Peyer's patch (tissue), 4 donors: ENCODE measurements around the gene NT5DC3.

Experiments used
- POLR2A ChIP-seq, 2 donors: fragments of 450-650 bp; IDR thresholded peaks; one replicate each; pipeline ENCODE4 v1.5.1; 2017; ENCODE audit warnings: antibody characterized with exemption in 2 of 2, mild to moderate bottlenecking in 2 of 2, moderate library complexity in 2 of 2
- TF ChIP-seq, protein P1 (sequence below), 6 experiments: fragments of 450-650 bp in 4 of 6; fragments of 200-600 bp in 2 of 6; sonication (generic) in 1 of 6; IDR thresholded peaks; one replicate each; pipeline ENCODE4 v1.5.1; 2017 to 2019; ENCODE audit warnings: antibody characterized with exemption in 6 of 6, mild to moderate bottlenecking in 3 of 6, moderate library complexity in 1 of 6

DNA sequence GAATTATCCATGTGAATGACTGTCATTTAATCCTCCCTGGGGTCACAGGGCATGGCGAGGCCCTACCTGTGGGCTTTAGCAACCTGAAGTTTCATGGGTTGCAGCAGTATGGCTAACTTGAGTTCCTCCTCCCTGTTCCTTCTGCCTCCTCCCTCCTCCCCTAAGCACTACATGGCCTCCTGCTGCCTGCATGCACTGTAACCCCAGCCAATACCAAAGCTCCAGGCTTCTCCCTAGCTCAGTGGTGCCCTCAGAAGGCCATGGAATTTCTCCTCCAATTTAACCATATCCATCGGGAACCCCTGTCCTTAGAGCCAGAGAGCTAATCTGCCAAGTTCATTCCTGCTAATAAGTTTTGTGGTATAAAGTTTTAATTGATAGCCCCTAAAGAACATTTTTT is 95.1 kb downstream of the NT5DC3 start:
- TF ChIP-seq, protein P1, sequence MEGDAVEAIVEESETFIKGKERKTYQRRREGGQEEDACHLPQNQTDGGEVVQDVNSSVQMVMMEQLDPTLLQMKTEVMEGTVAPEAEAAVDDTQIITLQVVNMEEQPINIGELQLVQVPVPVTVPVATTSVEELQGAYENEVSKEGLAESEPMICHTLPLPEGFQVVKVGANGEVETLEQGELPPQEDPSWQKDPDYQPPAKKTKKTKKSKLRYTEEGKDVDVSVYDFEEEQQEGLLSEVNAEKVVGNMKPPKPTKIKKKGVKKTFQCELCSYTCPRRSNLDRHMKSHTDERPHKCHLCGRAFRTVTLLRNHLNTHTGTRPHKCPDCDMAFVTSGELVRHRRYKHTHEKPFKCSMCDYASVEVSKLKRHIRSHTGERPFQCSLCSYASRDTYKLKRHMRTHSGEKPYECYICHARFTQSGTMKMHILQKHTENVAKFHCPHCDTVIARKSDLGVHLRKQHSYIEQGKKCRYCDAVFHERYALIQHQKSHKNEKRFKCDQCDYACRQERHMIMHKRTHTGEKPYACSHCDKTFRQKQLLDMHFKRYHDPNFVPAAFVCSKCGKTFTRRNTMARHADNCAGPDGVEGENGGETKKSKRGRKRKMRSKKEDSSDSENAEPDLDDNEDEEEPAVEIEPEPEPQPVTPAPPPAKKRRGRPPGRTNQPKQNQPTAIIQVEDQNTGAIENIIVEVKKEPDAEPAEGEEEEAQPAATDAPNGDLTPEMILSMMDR (IDR thresholded peaks at IDR 0.05), result peak in 2 of 6 experiments; percentile 9 to 18
- TF ChIP-seq POLR2A (IDR thresholded peaks at IDR 0.05), result no peak
